Measurements from ENCODE around the gene ADRA2B. TPM values are rescaled to one million over a fixed set of nuclear protein-coding genes. Genes with fewer than 3 reads are reported as not detected.

The ADRA2B gene
- total RNA-seq, 1 experiment from 2014 or later, result 2.7 TPM

DNA sequence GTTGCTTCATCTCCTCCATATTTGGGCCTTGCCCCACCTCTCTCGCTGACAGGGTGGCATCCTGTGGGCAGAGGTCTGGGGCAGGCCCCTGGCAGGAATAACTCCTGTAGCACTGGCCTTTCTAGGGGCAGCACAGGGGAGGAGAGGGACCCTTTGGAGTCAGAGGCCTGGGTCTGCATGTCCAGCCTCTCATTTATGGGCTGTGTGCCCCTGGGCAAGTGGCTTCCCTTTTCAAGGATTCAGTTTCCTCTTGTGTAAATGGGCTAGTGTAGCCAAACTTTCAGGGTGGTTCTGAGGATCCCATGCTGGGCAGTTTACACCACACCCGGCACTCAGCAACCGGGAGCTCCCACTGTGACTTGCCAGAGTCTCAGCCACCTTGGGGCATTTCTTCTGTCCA, 23.4 kb downstream of the ADRA2B start:
- H4K8ac ChIP-seq (replicated peaks; ENCODE audit: insufficient read length, low read depth, low read length), result no peak overlapping the region
- no peak overlapping the region for H3K4me2 ChIP-seq (ENCODE audit: insufficient read depth, insufficient read length, low read length)
- no peaks in the 10 kb centered on the region for H3K23me2 ChIP-seq (ENCODE audit: insufficient read length, low read depth, low read length, poor library complexity, severe bottlenecking)
- H3K9me3 ChIP-seq (ENCODE audit: control insufficient read depth, low read depth, low read length), result no peaks in the 10 kb centered on the region
- H3K27me3 ChIP-seq (ENCODE audit: insufficient read depth, low read length), result no peaks in the 10 kb centered on the region
- H2BK20ac ChIP-seq (ENCODE audit: low read depth, low read length, poor library complexity, severe bottlenecking), result no peak overlapping the region
- no peak overlapping the region for H2AK5ac ChIP-seq (ENCODE audit: insufficient read length, low read length)
- H2BK15ac ChIP-seq (ENCODE audit: low read depth, low read length), result no peak overlapping the region
- H3K79me2 ChIP-seq (ENCODE audit: insufficient read depth, low read length), result no peaks in the 10 kb centered on the region
- peak; percentile 20 for DNase-seq
- H4K20me1 ChIP-seq (ENCODE audit: control insufficient read depth, insufficient read depth, insufficient read length), result no peaks in the 10 kb centered on the region
- Mint-ChIP-seq H3K27ac (no peak overlapping the region), H3K27me3 (ENCODE audit: low read depth) (no peaks in the 10 kb centered on the region; the same call in 1 of the 2 replicates), H3K4me3 (no peak overlapping the region), H3K4me1 (peaks cover 25 to 42% of the 10 kb centered on the region in 2 experiments), H3K9me3 (no peaks in the 10 kb centered on the region; a peak in 2 of 5 replicates), H3K36me3 (ENCODE audit: insufficient read depth in 1 of 3, low read depth in 3 of 3) (no peaks in the 10 kb centered on the region)
- no peak overlapping the region for H3K9ac ChIP-seq (ENCODE audit: extremely low read depth, insufficient read length, low read length)
- no peak overlapping the region for H3K18ac ChIP-seq (ENCODE audit: insufficient read length, low read depth, low read length)
- H2BK5ac ChIP-seq (ENCODE audit: insufficient read length, low read length), result no peak overlapping the region
- H3K4me1 ChIP-seq (ENCODE audit: insufficient read depth, low read length), result no peaks in the 10 kb centered on the region
- no peak overlapping the region for H2AFZ ChIP-seq (ENCODE audit: low read length)
- no peak overlapping the region for H2BK12ac ChIP-seq (ENCODE audit: insufficient read length, low read depth, low read length)
- no peak overlapping the region for H3K14ac ChIP-seq (ENCODE audit: insufficient read depth, low read length)
- no peak overlapping the region for H3K27ac ChIP-seq (ENCODE audit: insufficient read length, low read depth, low read length)
- H4K91ac ChIP-seq (ENCODE audit: insufficient read length, low read depth, low read length), result no peak overlapping the region
- no peak overlapping the region for H3K23ac ChIP-seq (ENCODE audit: insufficient read length, low read depth, low read length)
- H3K79me1 ChIP-seq (ENCODE audit: insufficient read depth, low read depth, low read length, poor library complexity, severe bottlenecking), result no peaks in the 10 kb centered on the region
- H3K56ac ChIP-seq (ENCODE audit: insufficient read length, low read depth, low read length), result no peak overlapping the region
- WGBS (ENCODE audit: extremely low coverage, insufficient read length, low lambda C conversion rate), result no CpG with 5 or more reads among the region's 3 CpGs
- H3K4ac ChIP-seq (ENCODE audit: low read depth, low read length), result no peak overlapping the region
- no peak overlapping the region for H2BK120ac ChIP-seq (ENCODE audit: low read depth, low read length, poor library complexity, severe bottlenecking)
- no peak overlapping the region for H3T11ph ChIP-seq (ENCODE audit: low read length)
- TF ChIP-seq, protein P1, sequence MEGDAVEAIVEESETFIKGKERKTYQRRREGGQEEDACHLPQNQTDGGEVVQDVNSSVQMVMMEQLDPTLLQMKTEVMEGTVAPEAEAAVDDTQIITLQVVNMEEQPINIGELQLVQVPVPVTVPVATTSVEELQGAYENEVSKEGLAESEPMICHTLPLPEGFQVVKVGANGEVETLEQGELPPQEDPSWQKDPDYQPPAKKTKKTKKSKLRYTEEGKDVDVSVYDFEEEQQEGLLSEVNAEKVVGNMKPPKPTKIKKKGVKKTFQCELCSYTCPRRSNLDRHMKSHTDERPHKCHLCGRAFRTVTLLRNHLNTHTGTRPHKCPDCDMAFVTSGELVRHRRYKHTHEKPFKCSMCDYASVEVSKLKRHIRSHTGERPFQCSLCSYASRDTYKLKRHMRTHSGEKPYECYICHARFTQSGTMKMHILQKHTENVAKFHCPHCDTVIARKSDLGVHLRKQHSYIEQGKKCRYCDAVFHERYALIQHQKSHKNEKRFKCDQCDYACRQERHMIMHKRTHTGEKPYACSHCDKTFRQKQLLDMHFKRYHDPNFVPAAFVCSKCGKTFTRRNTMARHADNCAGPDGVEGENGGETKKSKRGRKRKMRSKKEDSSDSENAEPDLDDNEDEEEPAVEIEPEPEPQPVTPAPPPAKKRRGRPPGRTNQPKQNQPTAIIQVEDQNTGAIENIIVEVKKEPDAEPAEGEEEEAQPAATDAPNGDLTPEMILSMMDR (conservative IDR thresholded peaks at IDR 0.05), result no peak
- no peak overlapping the region for H4K5ac ChIP-seq (ENCODE audit: insufficient read length, low read depth, low read length)

Data from H9 (cell line).